HG03520 (cell line): ENCODE results near the gene HS6ST2.

Experiments used
- ATAC-seq: cut with Tn5 transposase; IDR thresholded peaks from one replicate; pipeline ENCODE4 v1.9.1; 2021; ENCODE audit warnings: mild to moderate bottlenecking, moderate library complexity; ENCODE audit not compliant: unreplicated experiment

HS6ST2 gene

DNA sequence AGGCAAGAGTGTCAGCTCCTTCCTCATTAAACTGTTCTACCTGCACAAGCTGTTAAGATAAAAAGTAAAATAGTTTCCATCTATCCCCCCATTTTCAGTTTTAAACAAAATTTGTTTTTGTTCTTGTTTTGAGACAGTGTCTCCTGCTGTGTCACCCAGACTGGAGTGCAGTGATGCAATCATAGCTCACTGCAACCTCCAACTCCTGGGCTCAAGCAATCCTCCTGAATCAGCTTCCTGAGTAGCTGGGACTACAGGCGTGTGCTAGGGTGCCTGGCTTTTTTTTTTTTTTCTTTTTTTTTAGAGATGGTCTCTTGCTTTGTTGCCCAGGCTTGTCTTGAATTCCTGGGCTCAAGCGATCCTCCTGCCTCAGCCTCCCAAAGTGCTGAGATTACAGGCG lies 105.4 kb downstream of the HS6ST2 start:
- ATAC-seq = no peak

DNA sequence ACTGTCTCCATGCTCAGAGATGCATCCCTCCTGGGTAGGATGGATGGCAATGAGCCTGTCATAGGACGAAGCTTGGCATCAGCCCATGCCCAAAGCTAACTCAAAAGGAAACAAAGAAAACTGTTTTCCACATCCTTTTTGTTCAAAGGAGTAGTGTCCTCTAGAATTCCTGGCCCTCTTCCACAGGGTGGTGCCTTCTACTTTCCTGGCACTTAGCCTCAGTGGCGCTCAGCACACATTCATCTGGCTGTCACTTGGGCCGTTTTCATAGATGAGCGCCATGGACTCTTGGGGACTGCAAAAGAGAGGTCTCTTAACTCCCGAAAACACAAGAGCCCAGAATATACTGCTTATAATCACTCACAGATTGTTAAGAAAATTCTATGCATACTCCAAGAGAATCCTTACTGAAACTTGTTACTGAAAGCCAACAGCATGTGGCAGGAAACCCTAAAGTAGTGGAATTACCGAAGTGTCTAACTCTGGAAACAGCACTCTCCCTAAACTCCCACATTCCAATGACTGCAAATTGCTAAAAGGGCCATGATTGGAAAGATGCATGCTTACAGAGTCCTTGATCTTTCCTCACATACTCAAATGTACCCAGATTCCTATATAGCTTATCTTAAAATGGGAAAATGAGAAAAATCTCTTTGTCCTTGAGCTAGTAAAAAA lies 110.0 kb downstream of the HS6ST2 start:
- ATAC-seq = no peak

GRCh38 chrX:132843363-132843762 lies 115.1 kb downstream of the HS6ST2 start:
- no peak for ATAC-seq

DNA sequence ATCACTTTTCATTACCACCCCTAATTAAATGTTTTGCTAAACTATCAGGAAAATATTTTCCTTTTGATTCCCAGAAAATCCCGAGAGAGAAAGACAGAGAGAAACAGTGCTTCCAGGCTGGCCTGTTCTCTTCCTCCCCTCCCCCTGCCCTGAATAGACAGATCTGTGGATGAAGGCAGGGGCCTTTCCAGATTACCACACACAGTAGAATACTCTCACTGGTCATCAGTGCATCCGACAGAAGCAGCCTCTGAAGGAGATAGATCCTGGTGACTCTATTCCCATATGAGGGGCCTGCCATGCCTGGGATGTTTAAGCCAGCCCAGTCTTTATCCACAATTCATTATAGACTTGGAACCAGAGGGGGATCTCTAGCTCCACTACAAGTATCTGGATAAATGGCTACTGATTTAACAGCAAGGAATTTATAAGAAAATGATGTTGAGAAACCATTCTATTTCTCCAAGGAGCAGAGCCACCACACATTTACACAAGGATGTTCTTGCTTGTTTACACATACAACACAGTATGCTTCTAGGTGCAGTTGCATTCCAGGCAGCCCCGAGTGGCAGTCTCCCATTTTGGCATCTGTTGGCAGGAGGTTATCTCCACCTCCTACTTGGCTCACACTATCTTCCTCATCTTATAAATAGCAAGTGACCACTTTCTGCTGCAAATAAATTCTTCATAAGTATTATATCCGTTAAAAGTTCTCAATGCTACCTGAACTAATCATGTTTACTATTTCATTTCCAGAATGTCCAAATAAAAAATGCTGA lies 115.8 kb downstream of the HS6ST2 start:
- ATAC-seq = no peak

GRCh38 chrX:132837967-132838366 lies 120.5 kb downstream of the HS6ST2 start:
- ATAC-seq = no peak

DNA sequence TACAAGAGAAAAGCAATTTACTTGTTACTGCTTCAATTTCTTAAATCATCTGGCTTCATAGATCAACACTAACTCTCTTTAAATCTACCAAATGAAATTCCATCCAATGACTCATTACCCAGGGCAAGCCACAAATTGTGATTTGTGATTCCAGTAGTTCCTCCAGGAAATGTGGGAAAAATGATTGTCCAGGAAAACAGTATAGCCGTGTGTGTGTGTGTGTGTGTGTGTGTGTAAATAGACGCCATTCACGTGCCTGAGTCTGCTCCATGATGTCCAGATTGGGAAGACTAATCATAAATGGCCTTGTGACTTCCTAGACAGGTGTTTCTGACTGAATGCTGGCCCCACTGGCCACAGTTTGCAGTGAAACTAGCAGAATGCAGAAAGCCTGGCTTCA lies 121.3 kb downstream of the HS6ST2 start:
- no peak for ATAC-seq

DNA sequence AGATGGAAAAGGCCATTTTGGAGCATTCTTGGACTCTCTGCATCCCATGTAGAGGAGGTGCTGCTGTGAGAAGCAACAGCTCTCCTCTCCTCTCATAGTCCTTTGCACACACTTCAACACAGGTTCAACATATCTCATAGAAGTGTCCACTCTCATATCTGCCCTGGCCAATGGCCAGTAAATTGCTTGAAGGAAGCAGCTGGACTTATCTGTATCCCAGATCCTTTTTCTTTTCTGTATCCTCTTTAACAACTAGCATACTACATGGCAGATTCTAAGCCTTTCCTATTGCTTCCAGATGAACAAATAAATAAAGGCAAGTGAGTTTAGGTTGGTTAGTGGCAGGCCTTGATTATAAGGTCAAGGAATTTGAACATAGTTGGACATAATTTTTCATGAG lies 122.0 kb downstream of the HS6ST2 start:
- ATAC-seq = no peak

DNA sequence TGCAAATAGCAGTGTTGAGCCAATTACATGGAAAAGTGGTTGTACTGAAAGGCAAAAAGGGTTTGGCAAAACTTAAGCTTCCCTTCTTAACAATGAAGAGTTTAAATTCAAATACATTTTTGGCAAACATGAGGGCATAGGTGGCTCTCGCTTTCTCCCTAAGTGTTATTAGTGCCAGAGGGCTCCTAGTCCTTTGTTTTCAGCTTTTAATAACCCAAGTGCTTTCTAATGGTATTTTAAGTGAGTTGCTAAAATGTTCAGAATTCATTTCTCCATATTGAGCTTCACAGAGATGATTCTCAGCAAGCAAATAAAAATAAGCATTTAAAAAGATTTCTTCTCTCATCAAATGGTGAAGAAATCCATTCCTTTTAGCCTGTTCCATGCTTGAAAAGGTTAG lies 123.7 kb downstream of the HS6ST2 start:
- no peak for ATAC-seq

GRCh38 chrX:132834109-132834508 lies 124.3 kb downstream of the HS6ST2 start:
- ATAC-seq = no peak

DNA sequence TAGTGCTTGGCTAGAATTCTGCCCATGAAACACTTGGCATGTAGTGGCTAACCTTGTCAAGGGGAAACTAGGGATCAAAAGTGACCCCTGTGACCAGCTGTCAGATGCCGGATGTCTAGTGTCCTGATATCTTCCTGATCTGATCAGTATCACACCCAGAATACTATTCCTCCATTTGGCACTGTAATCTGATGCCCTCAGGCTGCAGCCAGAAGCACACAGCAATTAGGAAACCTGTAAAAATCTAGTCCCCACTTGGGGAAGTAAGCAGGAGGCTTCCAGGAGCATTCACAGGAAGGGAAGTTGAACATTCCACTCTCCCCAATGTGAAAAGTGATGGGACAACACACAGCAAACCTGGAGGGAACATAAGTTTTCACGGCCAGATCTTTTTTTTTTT lies 125.1 kb downstream of the HS6ST2 start:
- no peak for ATAC-seq

- ATAC-seq = no peak
Measured at GRCh38 chrX:132831336-132831973, 127.0 kb downstream of the HS6ST2 start.

GRCh38 chrX:132822634-132823012 lies 135.8 kb downstream of the HS6ST2 start:
- no peak for ATAC-seq

- ATAC-seq = no peak
Measured at GRCh38 chrX:132821974-132822633, 136.3 kb downstream of the HS6ST2 start.

- no peak for ATAC-seq
Measured at GRCh38 chrX:132820675-132821074, 137.8 kb downstream of the HS6ST2 start.

DNA sequence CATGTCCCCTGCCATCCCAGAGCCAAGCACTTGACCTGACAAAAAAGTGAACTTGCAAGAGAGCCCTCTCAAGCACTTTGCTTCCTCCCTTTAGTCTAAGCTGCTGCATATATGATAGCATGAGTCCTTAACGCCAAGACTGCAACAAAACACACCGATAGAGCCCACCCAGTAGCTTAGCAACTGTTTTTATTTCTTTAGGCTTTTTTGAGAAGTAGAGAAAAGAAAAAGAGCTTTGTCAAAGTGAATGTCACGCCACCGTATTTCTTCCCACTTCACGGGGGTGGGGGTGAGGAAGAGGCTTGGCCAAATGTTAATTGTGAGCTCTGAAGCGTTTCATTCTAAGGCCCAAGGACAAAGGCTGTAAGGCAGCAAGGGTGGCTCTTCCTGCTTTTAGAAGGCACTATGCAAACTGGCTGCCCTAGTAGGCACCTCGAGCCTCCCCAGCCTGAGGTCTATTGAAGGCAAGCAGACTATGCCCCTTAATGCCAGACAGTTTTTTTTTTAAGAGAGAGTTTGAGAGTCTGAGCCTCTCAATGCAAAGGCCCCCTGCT lies 138.6 kb downstream of the HS6ST2 start:
- ATAC-seq = no peak

DNA sequence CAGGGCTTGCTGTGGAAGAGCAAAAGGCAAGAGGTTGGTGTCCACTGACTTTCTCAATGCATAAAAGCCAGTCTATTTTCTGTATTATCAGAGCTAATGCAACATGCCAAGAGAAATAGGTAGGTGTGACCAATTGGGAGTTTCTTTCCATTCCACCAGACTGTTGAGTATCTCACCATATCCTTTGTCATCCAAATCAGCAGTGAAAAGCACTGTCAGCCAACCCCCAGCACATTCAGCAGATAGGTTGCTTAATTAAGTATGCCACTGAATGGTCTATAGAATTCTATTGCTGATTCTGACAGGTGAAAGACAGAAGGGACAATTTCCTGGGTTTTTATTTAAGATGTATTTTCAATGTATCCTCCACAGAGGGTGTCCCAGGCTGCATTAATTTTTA lies 139.8 kb downstream of the HS6ST2 start:
- ATAC-seq = no peak

DNA sequence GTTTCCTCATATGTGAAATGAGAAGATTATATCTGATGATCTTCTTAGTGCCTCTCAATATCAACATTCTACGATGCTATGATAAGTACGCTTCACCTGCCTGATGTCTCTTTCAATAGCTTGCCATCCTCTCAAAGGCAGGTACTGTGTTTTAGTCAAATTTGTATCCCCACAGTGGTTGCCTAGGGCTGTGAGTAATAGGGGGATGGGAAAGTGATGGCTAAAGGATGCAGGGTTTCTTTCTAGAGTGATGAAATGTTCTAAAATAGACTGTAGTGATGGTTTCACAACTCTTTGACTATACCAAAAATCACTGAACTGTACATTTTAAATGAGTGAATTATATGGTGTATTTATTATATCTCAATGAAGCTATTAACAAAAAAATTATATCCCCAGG lies 142.8 kb downstream of the HS6ST2 start:
- no peak for ATAC-seq

- ATAC-seq = no peak
Measured at GRCh38 chrX:132810964-132811712, 147.3 kb downstream of the HS6ST2 start.

DNA sequence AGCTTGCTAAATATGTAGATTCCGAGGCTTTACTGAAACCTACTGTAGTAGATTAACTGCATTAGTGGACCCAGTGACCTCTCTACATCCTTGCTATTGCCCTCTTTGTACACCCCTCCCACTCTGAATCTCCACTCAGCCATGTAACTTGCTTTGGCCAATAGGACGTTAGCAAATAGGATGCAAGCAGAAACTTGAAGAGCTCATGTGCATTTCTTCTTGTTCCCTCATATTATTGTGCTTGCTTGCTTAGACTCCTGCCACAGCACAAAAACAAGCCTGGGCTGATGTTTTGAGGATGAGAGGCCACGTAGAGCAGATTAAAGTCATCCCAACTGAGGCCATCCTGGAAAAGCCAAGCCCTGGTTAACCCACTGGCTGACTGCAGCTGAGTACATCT lies 147.9 kb downstream of the HS6ST2 start:
- no peak for ATAC-seq

GRCh38 chrX:132809581-132809980 lies 148.8 kb downstream of the HS6ST2 start:
- ATAC-seq = no peak
